WI38 (cell line): ENCODE measurements around the gene SEMA6B.

ENCODE experiments used
- H3K4me3 ChIP-seq: 2 replicates; pipeline ENCODE4 v1.5.1; 2011; ENCODE audit warnings: low read depth, mild to moderate bottlenecking, control low read depth, low read length
- TF ChIP-seq, protein P1 (sequence below): IDR thresholded peaks from 2 replicates; pipeline ENCODE4 v1.5.1; 2012; ENCODE audit warnings: low read depth, mild to moderate bottlenecking, control low read depth, low read length

Gene SEMA6B

DNA sequence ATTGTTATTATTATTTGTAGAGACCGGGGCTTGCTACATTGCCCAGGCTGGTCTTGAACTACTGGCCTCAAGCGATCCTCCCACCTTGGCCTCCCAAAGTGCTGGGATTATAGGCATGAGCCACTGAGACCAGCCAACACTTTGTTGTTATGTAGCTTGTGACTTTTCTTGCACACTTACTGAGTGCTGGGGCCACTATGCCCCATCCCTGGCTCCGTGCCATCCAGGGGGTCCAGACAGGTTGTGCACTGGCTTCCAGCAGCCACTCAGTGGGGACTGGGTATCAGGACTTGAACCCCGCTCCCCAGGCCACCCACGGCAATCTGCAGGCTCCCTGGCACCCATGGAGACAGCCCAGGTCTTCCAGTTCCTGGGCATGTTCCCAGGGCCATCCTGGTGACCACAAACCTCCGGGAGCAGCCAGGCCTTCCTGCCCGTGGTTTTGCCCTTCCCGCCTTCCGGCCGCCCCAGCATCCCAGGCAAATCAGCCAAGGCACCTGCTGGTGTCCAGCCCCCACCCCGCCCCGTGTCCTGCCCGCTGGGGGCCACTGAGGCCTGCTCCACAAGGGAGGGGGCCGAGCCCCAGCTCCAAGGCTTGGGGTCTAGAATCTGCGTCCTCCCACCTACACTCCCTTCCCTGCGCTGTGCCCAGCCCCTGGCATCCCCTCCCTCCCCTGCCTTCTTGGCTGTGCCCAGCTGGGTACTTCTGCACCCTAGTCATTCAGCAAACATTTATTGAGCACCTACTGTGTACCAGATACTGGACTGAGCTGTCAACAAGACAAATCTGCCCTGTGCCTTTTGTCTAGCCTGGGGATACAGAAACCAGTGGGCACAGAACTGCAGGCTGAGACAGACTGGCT is 23.7 kb upstream of the SEMA6B start:
- H3K4me3 ChIP-seq, result no peak overlapping the region
- TF ChIP-seq, protein P1, sequence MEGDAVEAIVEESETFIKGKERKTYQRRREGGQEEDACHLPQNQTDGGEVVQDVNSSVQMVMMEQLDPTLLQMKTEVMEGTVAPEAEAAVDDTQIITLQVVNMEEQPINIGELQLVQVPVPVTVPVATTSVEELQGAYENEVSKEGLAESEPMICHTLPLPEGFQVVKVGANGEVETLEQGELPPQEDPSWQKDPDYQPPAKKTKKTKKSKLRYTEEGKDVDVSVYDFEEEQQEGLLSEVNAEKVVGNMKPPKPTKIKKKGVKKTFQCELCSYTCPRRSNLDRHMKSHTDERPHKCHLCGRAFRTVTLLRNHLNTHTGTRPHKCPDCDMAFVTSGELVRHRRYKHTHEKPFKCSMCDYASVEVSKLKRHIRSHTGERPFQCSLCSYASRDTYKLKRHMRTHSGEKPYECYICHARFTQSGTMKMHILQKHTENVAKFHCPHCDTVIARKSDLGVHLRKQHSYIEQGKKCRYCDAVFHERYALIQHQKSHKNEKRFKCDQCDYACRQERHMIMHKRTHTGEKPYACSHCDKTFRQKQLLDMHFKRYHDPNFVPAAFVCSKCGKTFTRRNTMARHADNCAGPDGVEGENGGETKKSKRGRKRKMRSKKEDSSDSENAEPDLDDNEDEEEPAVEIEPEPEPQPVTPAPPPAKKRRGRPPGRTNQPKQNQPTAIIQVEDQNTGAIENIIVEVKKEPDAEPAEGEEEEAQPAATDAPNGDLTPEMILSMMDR, result no peak

DNA sequence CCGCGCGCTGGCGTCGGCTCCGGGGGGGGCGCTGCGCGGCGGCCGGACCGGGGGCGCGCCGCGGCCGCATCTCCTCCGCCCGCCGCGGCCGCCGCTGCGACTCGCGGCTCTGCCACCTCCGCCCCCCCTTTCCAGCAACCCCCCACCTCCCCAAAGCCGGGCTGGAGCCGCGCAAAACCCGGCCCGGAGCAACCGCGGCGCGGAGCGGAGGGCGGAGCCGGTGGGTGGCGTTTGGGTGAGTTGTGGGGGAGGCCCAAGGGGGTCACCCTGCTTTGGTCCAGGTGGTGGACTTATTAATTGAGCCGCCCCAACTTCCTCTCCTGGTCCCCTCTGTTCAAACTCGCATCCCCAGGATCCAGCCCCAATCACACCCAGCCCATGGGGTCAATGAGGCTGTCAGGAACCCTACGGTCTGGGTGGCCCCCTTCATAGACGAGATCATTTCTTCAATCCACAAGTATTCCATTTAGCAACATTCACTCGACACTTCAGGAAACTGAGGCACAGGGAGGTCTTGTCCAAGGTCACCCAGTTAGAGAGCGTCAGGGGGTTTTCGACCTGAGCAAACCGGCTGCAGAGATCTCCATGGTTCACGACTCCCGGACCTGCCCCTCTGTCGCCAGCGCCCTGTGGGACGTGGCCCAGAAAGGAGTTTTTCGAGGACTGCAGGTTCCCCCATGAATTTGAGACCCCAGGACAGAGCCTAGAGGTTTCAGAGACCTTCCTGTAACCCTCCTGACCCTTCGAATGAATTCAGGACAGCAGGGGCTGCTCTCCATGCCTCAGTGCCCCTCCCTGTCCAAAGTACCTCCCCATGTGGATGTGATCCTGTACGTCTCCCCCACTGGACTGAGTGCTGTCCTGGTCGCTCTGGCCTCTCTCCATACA is 22.4 kb upstream of the SEMA6B start:
- H3K4me3 ChIP-seq, result no peak overlapping the region

GRCh38 chr19:4580961-4581665 is 21.6 kb upstream of the SEMA6B start:
- no peak overlapping the region for H3K4me3 ChIP-seq
- TF ChIP-seq, protein P1, result no peak

More for the DNA sequence above, 22.4 kb upstream of the SEMA6B start:
- TF ChIP-seq, protein P1, result no peak

DNA sequence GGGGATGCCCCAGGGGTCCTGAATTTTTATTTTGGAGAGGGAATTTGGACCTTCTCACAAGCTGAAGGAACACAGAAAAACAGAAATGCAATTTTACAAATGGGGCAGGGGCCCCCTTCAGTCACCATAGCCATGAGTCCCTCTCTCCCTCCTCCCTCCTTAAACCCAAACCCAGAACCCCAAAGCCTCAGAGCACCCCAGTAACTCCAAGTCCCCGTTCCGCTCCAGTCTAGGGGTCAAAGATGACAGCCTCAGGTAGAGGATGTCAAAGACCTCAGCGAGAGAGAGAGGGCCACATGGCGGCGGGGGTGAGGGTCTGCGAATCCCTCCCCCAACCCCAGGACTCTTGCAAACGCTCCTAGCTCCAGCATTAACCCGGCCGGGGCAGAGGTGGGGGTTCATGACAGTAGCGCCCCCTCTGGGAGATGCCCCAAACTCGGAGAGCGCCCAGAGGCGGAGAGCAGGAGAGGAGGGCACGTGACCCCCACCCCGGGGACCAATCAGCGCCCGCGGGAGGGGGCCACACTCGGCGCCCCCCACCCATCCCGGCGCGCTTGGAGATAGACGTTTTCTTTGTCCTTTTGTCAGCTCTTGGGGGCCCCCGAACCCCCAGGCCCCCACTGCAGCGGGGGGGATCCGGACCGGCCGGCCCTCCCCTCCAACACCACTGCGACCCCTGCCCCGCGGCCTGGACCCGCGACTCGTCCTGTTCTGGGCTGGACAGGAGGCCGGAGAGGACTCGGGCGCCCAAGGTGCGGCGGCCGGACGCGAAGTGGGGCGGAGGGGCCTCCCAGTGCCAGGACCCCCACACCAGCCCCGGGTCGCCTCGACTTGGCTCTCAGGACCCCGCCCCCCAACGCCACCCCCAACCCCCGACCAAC is 20.8 kb upstream of the SEMA6B start:
- no peak overlapping the region for H3K4me3 ChIP-seq
- TF ChIP-seq, protein P1, result no peak

DNA sequence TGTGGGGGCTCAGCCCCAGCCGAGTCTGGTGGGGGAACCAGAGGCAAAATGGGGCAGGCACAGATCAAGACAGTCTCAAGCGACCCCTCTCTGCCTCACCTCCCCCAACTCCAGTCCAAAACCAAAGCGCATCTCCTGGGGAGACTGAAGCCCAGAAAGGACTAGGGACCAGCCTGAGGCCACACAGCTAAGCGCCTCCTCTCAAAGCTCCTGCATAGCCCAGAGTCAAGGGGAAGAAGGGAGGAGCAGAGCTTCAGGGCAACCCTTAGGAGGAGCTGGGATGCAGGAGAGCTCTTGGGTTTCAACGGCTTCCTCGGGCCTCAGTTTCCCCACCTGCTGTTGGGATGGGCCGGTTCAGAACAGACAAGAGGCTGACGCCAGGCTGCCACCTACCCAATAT is 19.9 kb upstream of the SEMA6B start:
- no peak overlapping the region for H3K4me3 ChIP-seq
- TF ChIP-seq, protein P1, result no peak

DNA sequence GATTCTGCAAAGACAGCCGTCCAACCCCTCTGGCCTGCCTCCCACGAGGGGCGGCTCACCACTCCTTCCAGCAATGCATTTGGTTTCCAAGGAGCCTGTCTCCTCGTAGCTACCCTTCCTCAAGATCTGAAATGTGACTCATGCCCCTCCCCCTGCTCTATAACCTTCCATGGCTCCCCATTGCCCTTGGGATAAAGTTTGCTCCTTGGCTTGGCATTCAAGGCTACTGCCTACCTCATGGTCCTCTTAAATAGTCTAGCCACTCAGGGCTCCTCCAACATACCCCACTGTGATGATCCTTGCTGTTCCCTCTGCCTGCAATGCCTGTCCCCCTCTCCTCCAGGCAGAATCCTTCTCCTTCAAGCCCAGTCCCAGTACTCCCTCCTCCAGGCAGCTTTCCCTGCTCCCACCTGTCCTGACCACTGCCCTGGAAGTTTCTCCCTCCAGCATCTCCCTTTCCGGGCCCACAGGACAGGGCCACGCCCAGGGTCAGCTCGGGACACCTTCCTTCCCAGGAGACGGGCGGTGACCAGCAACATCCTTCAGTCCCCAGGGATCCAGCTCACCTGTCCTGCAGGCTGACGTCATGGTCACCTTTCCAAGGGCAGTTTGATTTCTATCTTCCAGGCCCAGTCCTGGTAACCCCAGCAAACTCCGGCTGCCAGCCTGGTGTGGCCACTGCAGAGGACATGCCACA is 19.2 kb upstream of the SEMA6B start:
- TF ChIP-seq, protein P1, result no peak
- H3K4me3 ChIP-seq, result no peak overlapping the region
